Common myeloid progenitor, CD34-positive (primary cell): ENCODE measurements around the gene BTBD9.

Source experiments
- CTCF ChIA-PET: fragments of 350-600 bp; sonication (Branson Sonifier 250); formaldehyde crosslinking; loops from one replicate; lab custom pipeline; 2021; ENCODE audit warnings: antibody characterized with exemption; lab: Charles Lee
- POLR2A ChIA-PET: fragments of 350-600 bp; sonication (Branson Sonifier 250); formaldehyde crosslinking; loops from one replicate; lab custom pipeline; 2021; ENCODE audit warnings: antibody characterized with exemption; lab: Charles Lee
- DNase-seq, 3 donors: peaks; one replicate each; pipeline versions ENCODE4 v3.0.0 to v3.0.0-alpha.2; 2013
- H3K27ac ChIP-seq, 2 experiments: 1 replicate in 1 of 2; 2 replicates in 1 of 2; pipeline ENCODE4 v1.7.0; 2013; ENCODE audit warnings: inconsistent platforms in 2 of 2, low read length in 2 of 2, mild to moderate bottlenecking in 2 of 2, low read depth in 1 of 2, moderate library complexity in 1 of 2; ENCODE audit not compliant: severe bottlenecking in 2 of 2, insufficient read depth in 1 of 2, poor library complexity in 1 of 2
- H3K27me3 ChIP-seq, 5 experiments: replicated peaks in 2 of 5; 1 replicate in 3 of 5; 2 replicates in 2 of 5; pipeline versions ENCODE4 v1.6.1 to v1.7.0; 2013; ENCODE audit warnings: low read length in 4 of 5, mild to moderate bottlenecking in 2 of 5, moderate library complexity in 2 of 5, inconsistent platforms in 1 of 5; ENCODE audit not compliant: insufficient read depth in 5 of 5, control insufficient read depth in 4 of 5
- H3K36me3 ChIP-seq, 4 experiments: 1 replicate in 2 of 4; 2 replicates in 2 of 4; pipeline versions ENCODE4 v1.6.1 to v1.7.0; 2013; ENCODE audit warnings: low read length in 3 of 4, control low read depth in 1 of 4, mild to moderate bottlenecking in 1 of 4; ENCODE audit not compliant: control insufficient read depth in 4 of 4, insufficient read depth in 4 of 4
- H3K4me1 ChIP-seq, 4 experiments: 1 replicate in 3 of 4; 2 replicates in 1 of 4; pipeline versions ENCODE4 v1.6.1 to v1.7.1; 2013; ENCODE audit warnings: low read length in 3 of 4, mild to moderate bottlenecking in 3 of 4, control low read depth in 1 of 4, inconsistent platforms in 1 of 4, moderate library complexity in 1 of 4; ENCODE audit not compliant: control insufficient read depth in 4 of 4, insufficient read depth in 4 of 4; ENCODE audit errors: control extremely low read depth in 1 of 4
- H3K4me3 ChIP-seq, 7 experiments: 1 replicate in 4 of 7; 2 replicates in 3 of 7; pipeline versions ENCODE4 v1.5.1 to v1.7.0; 2013; ENCODE audit warnings: mild to moderate bottlenecking in 7 of 7, low read length in 6 of 7, moderate library complexity in 6 of 7, inconsistent platforms in 2 of 7, low read depth in 2 of 7, control low read depth in 1 of 7; ENCODE audit not compliant: insufficient read depth in 4 of 7, control insufficient read depth in 1 of 7; ENCODE audit errors: extremely low read depth in 1 of 7
- H3K9me3 ChIP-seq, 5 experiments: 1 replicate in 4 of 5; 2 replicates in 1 of 5; pipeline versions ENCODE4 v1.6.1 to v1.7.1; 2013; ENCODE audit warnings: low read length in 4 of 5, mild to moderate bottlenecking in 2 of 5, inconsistent platforms in 1 of 5, low read depth in 1 of 5, moderate library complexity in 1 of 5; ENCODE audit not compliant: control insufficient read depth in 4 of 5, insufficient read depth in 2 of 5; ENCODE audit errors: control extremely low read depth in 1 of 5
- WGBS: methylation state at CpG from one replicate; pipeline ENCODE4 v1.1.5; 2013; ENCODE audit not compliant: insufficient coverage; 5-methylcytosine and 5-hydroxymethylcytosine counted together

Gene BTBD9

DNA sequence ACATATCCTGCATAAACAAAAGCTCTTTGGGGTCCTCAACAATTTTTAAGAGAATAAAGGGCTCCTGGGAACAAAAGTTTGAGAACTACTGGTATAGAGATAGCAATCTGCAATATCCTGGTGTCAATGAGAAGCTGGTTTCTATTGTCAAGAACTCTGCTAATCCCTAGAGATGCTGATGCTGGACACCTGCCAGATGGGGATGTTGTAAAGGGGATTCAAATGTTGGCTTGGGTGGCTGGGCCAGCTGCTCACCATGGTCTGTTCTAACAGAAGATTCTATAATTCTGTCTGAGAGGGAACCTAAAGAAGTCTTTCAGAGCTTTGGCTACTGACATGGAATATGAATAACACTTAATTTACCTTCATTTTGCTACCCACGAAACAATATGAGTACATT lies 137.8 kb downstream of the BTBD9 start:
- Histone ChIP-seq H3K36me3 (no peaks in the 10 kb centered on the region), H3K27me3 (no peaks in the 10 kb centered on the region), H3K27ac (no peak overlapping the region), H3K4me1 (no peaks in the 10 kb centered on the region), H3K9me3 (no peaks in the 10 kb centered on the region), H3K4me3 (no peak overlapping the region)
- ChIA-PET POLR2A (no interaction called here), CTCF (interaction anchor here (1.0 to 2.4 kb wide), 3 partner anchors 8 to 15 kb away, joined by 4 to 7 read pairs (median 4); no protein-coding TSS in a partner anchor)
- no peak for DNase-seq
- no CpG with 5 or more reads among the region's 1 CpG for whole genome bisulfite sequencing

DNA sequence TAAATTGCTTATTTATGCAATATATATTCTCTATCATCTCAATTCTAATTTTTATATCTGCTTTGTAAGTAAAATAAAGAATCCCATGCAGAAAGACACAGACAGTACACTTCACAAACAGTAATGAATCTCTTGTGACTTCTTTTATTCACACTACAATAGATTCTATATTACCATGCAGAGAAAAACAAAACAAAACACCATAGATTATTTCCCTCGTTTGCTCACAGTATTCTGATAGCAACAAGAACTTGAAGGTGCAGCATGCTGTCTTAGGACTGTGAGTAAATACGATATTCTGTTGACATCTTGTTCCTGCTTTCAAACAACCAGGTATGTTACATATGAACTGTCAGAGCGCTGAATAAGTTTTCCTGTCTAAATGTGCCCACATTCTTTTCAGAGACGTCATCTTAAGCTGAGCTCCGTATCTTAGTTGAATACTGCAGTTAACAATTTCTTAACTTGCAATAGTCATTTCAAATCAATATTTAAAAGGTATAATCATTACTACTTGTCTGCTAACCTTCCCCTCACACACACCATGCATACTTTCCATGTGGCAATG lies 140.1 kb downstream of the BTBD9 start:
- no peaks in the 10 kb centered on the region for H3K36me3 ChIP-seq
- H3K27ac ChIP-seq = no peak overlapping the region
- H3K4me1 ChIP-seq = no peaks in the 10 kb centered on the region
- POLR2A ChIA-PET = no interaction called here
- 96% methylated on average over 5 of the region's 5 CpGs for WGBS
- no peaks in the 10 kb centered on the region for H3K9me3 ChIP-seq
- no peak overlapping the region for H3K4me3 ChIP-seq
- no peaks in the 10 kb centered on the region for H3K27me3 ChIP-seq
- CTCF ChIA-PET = interaction anchor here (1.5 kb wide), 1 partner anchor 104 kb away, joined by 4 read pairs; no protein-coding TSS in a partner anchor
- no peak for DNase-seq

DNA sequence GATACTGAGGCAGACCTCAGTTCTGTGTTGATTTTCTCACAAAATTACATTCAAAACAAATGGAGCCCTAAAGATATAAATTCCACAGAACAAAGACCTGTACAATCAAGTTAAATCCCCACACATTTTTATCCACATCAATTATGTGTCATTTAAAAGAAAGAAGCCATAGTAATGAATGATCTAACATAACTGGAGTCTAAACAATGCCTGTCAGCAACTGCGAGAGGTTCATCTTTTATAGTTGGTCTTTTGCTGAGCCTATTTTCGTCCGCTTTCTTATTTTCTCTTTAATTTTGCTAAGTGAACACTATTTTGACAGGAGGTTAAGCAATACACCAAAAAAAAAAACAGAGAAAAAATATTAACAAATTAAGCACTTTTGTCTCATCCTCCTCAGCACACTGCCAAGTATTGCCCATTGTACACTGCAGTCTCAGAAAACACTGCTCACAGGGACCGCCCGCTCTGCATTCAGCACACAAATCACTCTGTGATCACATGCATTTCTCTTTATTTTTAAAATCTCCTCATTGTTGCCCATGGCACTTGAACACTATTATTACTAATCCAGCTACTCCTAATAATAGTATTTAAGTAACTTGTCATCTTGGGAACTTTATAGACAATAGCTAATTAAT lies 140.8 kb downstream of the BTBD9 start:
- WGBS = 33% methylated on average over 2 of the region's 5 CpGs
- Histone ChIP-seq H3K4me3 (no peak overlapping the region), H3K9me3 (no peaks in the 10 kb centered on the region), H3K27ac (no peak overlapping the region), H3K27me3 (no peaks in the 10 kb centered on the region), H3K36me3 (no peaks in the 10 kb centered on the region), H3K4me1 (no peaks in the 10 kb centered on the region)
- DNase-seq = no peak
- POLR2A ChIA-PET = no interaction called here
- CTCF ChIA-PET = interaction anchor here (1.1 to 1.5 kb wide), 2 partner anchors 103 to 466 kb away, joined by 4 to 7 read pairs; no protein-coding TSS in a partner anchor

DNA sequence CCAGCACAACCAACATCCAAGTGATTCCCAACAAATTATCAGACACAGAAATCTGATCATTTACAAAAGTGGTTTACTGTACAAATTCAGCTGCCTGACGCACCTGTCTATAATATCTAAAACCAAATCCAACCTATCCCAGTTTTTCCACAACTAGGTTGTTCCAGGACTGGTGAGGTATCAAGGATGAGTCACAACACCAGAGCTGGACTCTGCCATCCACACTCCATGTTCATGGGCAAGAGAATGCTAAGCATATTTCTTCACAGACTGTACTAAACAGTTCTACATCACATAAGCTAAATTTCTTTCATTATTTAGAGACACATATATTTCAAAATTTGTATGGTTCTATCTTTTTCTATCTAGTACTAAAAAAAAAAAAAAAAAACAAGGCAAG lies 141.6 kb downstream of the BTBD9 start:
- ChIA-PET POLR2A (no interaction called here), CTCF (interaction anchor here (1.1 kb wide), 1 partner anchor 465 kb away, joined by 7 read pairs; no protein-coding TSS in a partner anchor)
- no peaks in the 10 kb centered on the region for H3K9me3 ChIP-seq
- no peak overlapping the region for H3K27ac ChIP-seq
- no peaks in the 10 kb centered on the region for H3K4me1 ChIP-seq
- 100% methylated on average over 1 of the region's 1 CpG for WGBS
- DNase-seq = no peak
- no peaks in the 10 kb centered on the region for H3K27me3 ChIP-seq
- no peaks in the 10 kb centered on the region for H3K36me3 ChIP-seq
- no peak overlapping the region for H3K4me3 ChIP-seq

DNA sequence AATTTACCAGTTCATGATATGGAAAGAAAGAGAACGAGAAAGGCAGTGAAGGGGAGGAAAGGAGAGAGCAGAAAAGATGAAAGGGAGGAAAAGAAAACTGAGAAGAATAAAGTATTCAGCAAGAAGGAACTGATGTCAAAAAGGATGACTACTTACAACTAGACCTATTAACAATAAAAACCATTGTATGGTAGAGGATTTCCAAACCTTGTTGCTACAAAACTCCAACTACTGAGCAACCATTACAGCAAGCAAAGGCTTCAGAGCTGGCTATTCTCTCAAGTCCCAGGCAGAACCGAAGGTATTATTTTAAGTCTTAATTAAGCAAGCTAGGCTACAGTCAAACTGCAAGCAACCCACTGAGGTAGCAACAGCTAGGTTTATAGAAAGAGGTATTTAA lies 142.2 kb downstream of the BTBD9 start:
- 100% methylated on average over 1 of the region's 2 CpGs for WGBS
- H3K27me3 ChIP-seq = no peaks in the 10 kb centered on the region
- no peak for DNase-seq
- CTCF ChIA-PET = interaction anchor here (1.1 kb wide), 1 partner anchor 464 kb away, joined by 7 read pairs; no protein-coding TSS in a partner anchor
- no peak overlapping the region for H3K4me3 ChIP-seq
- no peaks in the 10 kb centered on the region for H3K36me3 ChIP-seq
- no peak overlapping the region for H3K27ac ChIP-seq
- POLR2A ChIA-PET = interaction anchor here (0.7 kb wide), 1 partner anchor 436 kb away, joined by 3 read pairs; no protein-coding TSS in a partner anchor
- no peaks in the 10 kb centered on the region for H3K4me1 ChIP-seq
- H3K9me3 ChIP-seq = no peaks in the 10 kb centered on the region

DNA sequence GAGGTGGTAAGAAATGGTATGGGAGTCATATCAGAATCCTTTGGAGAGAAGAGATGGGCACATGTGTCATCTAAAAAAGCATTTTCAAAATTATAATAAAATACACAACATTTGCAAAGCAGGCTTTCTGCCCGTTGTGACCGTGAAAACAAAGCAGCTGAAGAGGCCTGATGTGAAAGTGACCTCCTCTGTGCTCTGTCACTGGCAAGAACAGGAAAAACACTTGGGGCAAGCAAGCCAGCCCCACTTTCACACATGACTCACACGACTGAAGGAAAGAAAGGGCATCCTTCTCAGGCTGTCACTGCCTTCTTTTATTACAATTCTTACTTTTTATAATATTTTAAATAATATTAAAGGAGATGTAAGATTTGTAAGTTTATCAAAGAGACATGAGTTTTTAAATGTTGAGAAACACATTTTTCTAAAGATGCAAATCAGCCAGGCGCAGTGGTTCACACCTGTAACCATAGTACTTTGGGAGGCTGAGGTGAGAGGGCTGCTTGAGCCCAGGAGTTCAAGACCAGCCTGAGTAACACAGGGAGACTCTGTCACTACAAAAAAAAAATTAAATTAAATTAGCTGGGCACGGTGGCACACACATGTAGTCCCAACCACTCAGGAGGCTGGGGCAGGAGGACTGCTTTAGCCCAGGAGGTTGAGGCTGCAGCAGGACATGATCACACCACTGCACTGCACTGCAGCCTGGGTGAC lies 143.7 kb downstream of the BTBD9 start:
- H3K4me1 ChIP-seq = no peaks in the 10 kb centered on the region
- CTCF ChIA-PET = interaction anchor here (0.6 kb wide), 2 partner anchors 440 to 811 kb away, joined by 3 to 4 read pairs; no protein-coding TSS in a partner anchor
- no peak overlapping the region for H3K4me3 ChIP-seq
- H3K9me3 ChIP-seq = no peaks in the 10 kb centered on the region
- no peak for DNase-seq
- no peak overlapping the region for H3K27ac ChIP-seq
- no peaks in the 10 kb centered on the region for H3K27me3 ChIP-seq
- POLR2A ChIA-PET = no interaction called here
- 88% methylated on average over 4 of the region's 5 CpGs for WGBS
- H3K36me3 ChIP-seq = no peaks in the 10 kb centered on the region

DNA sequence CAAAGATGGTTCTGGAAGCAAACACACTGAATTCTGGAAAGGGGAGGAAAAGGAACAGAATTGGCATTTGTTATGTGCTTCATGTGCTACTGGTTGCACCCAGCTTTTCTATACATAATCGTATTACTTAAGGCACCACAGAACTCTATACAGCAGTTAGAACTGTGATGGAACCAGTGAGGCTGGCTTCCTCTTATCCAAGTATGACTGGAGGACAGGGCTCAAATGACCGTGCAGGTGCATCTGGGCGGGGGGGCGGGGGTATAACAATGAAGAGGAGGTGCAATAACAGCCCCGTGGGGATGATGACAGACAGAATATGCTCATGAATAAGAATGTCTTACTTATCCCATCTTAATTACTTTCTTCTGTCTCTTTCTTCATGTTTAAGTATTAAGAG lies 144.2 kb downstream of the BTBD9 start:
- no peak for DNase-seq
- Histone ChIP-seq H3K4me1 (no peaks in the 10 kb centered on the region), H3K4me3 (no peak overlapping the region), H3K9me3 (no peaks in the 10 kb centered on the region), H3K36me3 (no peaks in the 10 kb centered on the region), H3K27me3 (no peaks in the 10 kb centered on the region), H3K27ac (no peak overlapping the region)
- no CpG with 5 or more reads among the region's 5 CpGs for WGBS
- ChIA-PET CTCF (interaction anchor here (2.3 to 4.6 kb wide), 2 partner anchors 14 to 461 kb away, joined by 11 to 27 read pairs; no protein-coding TSS in a partner anchor), POLR2A (no interaction called here)
